GM19452 (cell line): Measurements from ENCODE around the gene TSPYL6.

Source experiments
- ATAC-seq: cut with Tn5 transposase; IDR thresholded peaks from one replicate; pipeline ENCODE4 v1.9.1; 2021; ENCODE audit not compliant: unreplicated experiment

TSPYL6 gene

GRCh38 chr2:54258166-54258565 lies 2.1 kb upstream of the TSPYL6 start:
- no peak for ATAC-seq

DNA sequence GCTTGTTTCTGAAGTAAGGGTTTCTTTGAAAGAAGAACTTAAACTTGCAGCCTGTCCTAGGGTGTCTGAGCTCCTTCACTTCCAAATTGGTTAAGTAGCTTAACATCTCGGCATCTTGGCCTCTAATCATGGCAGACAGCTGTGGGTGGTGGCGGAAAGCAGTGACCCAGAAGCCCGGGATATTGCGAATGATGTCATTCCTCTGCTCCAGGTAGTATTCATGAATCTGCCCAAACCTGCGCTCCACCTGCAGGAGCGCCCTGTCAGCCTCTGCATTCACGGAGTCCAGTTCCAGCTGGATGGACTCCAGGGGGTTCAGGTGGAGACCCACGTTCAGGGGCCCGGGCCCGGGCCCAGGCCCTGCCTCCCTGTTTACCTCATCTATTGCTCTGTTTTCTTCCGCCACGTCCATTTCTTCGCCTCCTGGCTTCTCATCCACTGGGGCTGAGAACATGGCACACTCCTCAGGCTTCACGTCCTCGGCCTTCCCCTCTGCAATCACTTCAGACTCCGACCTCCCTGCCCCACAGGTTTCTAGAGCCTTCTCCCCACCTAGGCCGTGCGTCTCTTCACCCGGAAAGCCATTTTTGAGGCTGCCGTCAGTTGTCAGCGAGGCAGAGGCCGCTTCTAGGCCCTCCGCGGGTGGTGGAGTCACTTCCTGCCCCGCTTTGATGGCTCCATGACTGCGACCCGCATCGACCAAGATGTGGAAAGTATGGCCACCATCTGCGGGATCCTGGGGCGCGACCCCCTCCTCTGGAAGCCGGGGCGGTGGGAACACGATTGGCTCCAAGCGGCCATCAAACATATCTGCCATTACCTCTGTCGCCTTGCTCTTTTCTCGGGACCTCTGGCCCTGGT lies 569 bp downstream of the TSPYL6 start:
- ATAC-seq, result no peak

GRCh38 chr2:54254180-54254579 lies 1.8 kb downstream of the TSPYL6 start:
- no peak for ATAC-seq

GRCh38 chr2:54249629-54250028 lies 6.4 kb downstream of the TSPYL6 start:
- no peak for ATAC-seq

DNA sequence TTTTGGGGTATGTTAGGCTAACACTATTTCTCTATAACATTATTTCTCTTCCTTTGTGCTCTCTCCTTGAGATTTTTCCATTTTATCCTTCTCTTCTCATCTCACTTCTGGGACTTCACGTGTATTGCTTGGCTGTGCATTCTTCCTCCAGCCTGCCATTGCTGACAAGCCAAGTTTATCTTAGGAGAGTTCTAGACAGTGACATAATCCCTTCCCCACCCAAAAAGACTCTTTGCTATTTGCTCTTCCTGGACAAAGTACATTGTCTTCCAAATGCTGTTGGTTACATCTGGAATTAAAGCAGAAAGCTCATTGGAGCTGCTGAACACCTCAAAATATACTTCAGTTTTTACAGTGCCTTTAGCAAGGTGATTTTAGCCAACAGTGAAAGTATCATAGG lies 8.9 kb downstream of the TSPYL6 start:
- ATAC-seq, result no peak

DNA sequence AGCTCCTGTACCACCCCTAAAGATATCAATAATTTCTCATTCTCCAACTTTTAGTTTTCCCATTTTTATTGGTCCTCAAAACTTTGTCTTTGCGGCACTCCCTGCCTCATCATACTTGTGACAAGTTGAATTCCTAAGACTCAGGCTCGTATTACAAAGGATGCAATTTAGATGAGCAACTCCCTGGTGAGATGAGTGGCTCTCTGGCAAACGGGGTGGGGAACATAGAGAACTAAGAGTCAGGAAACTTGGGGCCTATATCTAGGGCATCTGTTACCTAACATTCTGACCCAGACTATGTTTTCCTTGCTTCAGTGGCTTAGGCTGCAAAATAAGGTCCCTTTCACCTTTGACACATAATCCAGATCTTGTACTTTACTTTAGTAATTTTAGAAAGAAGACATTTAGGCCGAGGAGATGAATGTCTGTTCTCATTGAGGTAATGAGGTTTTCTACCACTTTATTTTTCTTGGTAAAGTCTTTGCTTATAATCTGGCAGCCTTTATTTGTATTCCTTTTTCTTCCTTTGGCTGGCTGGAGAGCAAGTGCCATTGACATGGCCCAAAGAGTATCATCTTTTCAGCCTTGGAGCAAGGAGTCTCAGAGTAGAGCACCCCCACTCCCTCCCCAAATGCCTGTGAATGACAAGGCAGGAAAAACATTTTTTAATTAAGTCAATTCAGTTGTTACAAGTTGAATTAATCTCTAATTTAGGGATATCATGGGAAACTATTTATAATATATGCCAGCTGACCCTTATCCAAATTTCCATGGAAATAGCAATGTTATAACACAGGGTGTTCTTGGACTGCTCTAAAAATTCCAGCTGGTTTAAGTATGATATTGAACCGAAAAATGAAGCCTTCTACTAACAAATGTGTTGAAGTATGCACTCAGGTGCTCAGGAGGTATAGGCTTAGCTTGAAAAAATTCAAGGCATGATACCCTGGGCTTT lies 15.2 kb downstream of the TSPYL6 start:
- ATAC-seq, result no peak

DNA sequence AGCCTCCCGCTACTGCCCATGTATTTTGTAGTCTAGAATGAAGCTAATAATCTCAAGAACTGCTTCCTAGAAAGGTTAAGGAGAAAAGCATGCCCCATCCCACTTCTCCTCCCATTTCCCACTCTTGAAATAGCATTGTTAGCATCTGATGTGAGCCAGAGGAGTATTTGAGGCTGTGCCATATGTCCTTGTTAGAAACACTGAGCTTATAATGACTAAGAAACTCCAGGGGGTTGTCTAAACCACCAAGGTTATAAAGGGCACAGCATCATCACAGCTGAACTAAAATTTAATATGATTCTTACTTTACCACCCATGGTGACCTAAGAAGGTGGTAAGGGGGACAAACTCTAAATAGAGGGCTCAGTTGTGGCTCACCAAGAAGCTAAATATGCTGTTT lies 16.6 kb downstream of the TSPYL6 start:
- no peak for ATAC-seq

DNA sequence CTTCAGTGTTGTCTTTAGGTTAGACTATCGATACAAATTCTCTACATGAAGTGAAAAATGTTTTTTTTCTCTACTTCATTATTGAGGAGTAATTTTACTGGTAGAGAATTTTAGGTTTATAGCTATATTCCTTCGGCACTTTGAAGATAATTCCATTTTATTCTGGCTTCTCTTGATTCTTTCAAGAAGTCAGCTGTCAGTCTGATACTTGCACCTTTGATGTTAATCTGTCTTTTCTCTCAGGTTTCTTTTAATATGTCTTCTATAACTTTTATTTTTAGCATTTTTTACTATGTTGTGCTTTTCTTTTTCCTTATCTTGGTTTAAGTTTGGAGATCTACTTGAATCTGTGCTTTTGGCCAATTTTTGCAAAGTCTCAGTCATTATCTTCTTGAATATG lies 18.6 kb downstream of the TSPYL6 start:
- ATAC-seq, result no peak

- ATAC-seq, result no peak
Observed at GRCh38 chr2:54233832-54234649, 22.0 kb downstream of the TSPYL6 start.

DNA sequence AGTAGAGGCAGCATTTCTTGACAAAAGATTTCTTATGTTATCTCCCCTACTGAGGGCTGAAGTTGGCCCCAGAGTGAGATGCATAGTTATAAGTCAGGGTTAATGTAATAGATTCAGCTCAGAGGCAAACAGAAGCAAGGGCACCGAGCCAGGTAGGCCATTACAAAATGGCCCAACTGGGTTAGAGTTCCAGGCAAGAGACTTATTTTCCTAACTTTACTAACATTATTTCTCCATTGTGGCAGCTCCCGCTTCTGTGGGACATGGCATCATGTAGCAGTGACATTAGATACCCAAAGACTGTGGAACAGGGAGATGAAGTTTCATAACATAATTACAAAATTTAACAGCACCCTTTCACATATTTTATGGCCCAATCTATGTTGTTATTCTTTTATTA lies 27.1 kb downstream of the TSPYL6 start:
- ATAC-seq, result no peak

- no peak for ATAC-seq
Observed at GRCh38 chr2:54227798-54228197, 28.2 kb downstream of the TSPYL6 start.

GRCh38 chr2:54226260-54226659 lies 29.8 kb downstream of the TSPYL6 start:
- ATAC-seq, result no peak

GRCh38 chr2:54224997-54225396 lies 31.0 kb downstream of the TSPYL6 start:
- no peak for ATAC-seq

GRCh38 chr2:54213082-54213481 lies 42.9 kb downstream of the TSPYL6 start:
- no peak for ATAC-seq

- ATAC-seq, result no peak
Observed at GRCh38 chr2:54212456-54212855, 43.6 kb downstream of the TSPYL6 start.

GRCh38 chr2:54209379-54209778 lies 46.6 kb downstream of the TSPYL6 start:
- no peak for ATAC-seq

GRCh38 chr2:54208364-54209240 lies 47.4 kb downstream of the TSPYL6 start:
- ATAC-seq, result no peak

GRCh38 chr2:54207666-54208195 lies 48.3 kb downstream of the TSPYL6 start:
- no peak for ATAC-seq

DNA sequence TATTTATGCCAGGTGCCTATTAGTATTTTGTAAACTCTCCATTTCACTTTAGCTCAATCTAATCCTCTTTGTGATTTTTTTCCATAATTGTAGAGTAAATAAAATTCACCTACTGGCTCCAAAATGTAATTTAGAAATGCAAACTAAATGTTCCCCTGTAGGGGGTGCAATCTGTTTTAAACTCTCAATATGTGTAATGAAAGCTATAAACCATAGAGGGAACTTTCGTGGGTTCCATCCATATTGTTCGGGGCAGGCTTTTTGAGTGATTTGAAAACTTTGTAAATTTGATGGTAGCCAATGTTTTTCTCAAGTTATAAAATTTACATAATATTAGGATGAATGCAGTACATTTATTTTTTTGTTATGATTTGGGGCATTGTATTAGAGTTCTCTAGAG lies 49.4 kb downstream of the TSPYL6 start:
- ATAC-seq, result no peak

GRCh38 chr2:54204476-54204875 lies 51.6 kb downstream of the TSPYL6 start:
- ATAC-seq, result no peak
